Sigmoid colon (tissue), 4 donors: ENCODE measurements around the gene CEND1.

ENCODE experiments used
- EP300 ChIP-seq, 4 donors: sonication (generic); formaldehyde crosslinking; IDR thresholded peaks; one replicate each; pipeline ENCODE4 v1.6.1; 2017; ENCODE audit warnings: antibody characterized with exemption in 4 of 4
- POLR2A ChIP-seq, 2 donors: fragments of 450-650 bp; IDR thresholded peaks; one replicate each; pipeline ENCODE4 v1.6.1; 2016; ENCODE audit warnings: antibody characterized with exemption in 2 of 2, mild to moderate bottlenecking in 2 of 2, moderate library complexity in 2 of 2
- TF ChIP-seq, protein P1 (sequence below), 4 experiments: fragments of 450-650 bp in 3 of 4; fragments of 200-600 bp in 1 of 4; IDR thresholded peaks; one replicate each; pipeline ENCODE4 v1.5.1; 2016 to 2019; ENCODE audit warnings: antibody characterized with exemption in 4 of 4, mild to moderate bottlenecking in 3 of 4, moderate library complexity in 2 of 4

GRCh38 chr11:820655-821511 is 31.0 kb upstream of the CEND1 start:
- TF ChIP-seq EP300 (IDR thresholded peaks at IDR 0.05) (no peak), POLR2A (IDR thresholded peaks at IDR 0.05) (no peak)
- TF ChIP-seq, protein P1, sequence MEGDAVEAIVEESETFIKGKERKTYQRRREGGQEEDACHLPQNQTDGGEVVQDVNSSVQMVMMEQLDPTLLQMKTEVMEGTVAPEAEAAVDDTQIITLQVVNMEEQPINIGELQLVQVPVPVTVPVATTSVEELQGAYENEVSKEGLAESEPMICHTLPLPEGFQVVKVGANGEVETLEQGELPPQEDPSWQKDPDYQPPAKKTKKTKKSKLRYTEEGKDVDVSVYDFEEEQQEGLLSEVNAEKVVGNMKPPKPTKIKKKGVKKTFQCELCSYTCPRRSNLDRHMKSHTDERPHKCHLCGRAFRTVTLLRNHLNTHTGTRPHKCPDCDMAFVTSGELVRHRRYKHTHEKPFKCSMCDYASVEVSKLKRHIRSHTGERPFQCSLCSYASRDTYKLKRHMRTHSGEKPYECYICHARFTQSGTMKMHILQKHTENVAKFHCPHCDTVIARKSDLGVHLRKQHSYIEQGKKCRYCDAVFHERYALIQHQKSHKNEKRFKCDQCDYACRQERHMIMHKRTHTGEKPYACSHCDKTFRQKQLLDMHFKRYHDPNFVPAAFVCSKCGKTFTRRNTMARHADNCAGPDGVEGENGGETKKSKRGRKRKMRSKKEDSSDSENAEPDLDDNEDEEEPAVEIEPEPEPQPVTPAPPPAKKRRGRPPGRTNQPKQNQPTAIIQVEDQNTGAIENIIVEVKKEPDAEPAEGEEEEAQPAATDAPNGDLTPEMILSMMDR (IDR thresholded peaks at IDR 0.05): no peak
